MM.1S (cell line): ENCODE measurements around the gene SPATA9.
A peak's percentile ranks its signal among the peaks of the same experiment; 100 is the strongest.

Experiments used
- DNase-seq: peaks from one replicate; pipeline ENCODE4 v3.0.0-alpha.2; 2015
- H2AFZ ChIP-seq: fragments of 300-600 bp; sonication (generic); 2 replicates; pipeline ENCODE4 v1.6.0; 2016; ENCODE audit warnings: antibody characterized with exemption, low read length
- H3F3A ChIP-seq: fragments of 300-600 bp; sonication (generic); 2 replicates; pipeline ENCODE4 v1.6.1; 2016; ENCODE audit warnings: mild to moderate bottlenecking, antibody characterized with exemption, low read length, moderate library complexity, mixed read lengths; ENCODE audit not compliant: insufficient read depth
- H3K27ac ChIP-seq: fragments of 300-600 bp; sonication (generic); 2 replicates; pipeline ENCODE4 v1.5.1; 2016; ENCODE audit warnings: mild to moderate bottlenecking, low read length
- H3K27me3 ChIP-seq: fragments of 300-600 bp; sonication (generic); replicated peaks from 2 replicates; pipeline ENCODE4 v1.6.0; 2016; ENCODE audit warnings: low read length; ENCODE audit not compliant: insufficient read depth
- H3K36me3 ChIP-seq: fragments of 300-600 bp; sonication (generic); replicated peaks from 2 replicates; pipeline ENCODE4 v1.6.1; 2016; ENCODE audit warnings: mild to moderate bottlenecking, low read length, mixed read lengths; ENCODE audit not compliant: insufficient read depth
- H3K4me1 ChIP-seq: fragments of 300-600 bp; sonication (generic); 2 replicates; pipeline ENCODE4 v1.6.1; 2016; ENCODE audit warnings: low read length, mixed read lengths
- H3K4me2 ChIP-seq: fragments of 300-600 bp; sonication (generic); 2 replicates; pipeline ENCODE4 v1.6.0; 2016; ENCODE audit warnings: low read depth, low read length
- H3K4me3 ChIP-seq: fragments of 300-600 bp; sonication (generic); 2 replicates; pipeline ENCODE4 v1.5.1; 2016; ENCODE audit warnings: low read length, mixed read lengths
- H3K79me2 ChIP-seq: fragments of 300-600 bp; sonication (generic); 2 replicates; pipeline ENCODE4 v1.6.1; 2016; ENCODE audit warnings: mixed run types, low read length, mixed read lengths
- H3K9ac ChIP-seq: fragments of 300-600 bp; sonication (generic); 2 replicates; pipeline ENCODE4 v1.6.1; 2016; ENCODE audit warnings: low read length, mixed read lengths
- H3K9me2 ChIP-seq: fragments of 300-600 bp; sonication (generic); replicated peaks from 2 replicates; pipeline ENCODE4 v1.6.1; 2016; ENCODE audit warnings: mild to moderate bottlenecking, low read length, mixed read lengths; ENCODE audit not compliant: insufficient read depth
- H3K9me3 ChIP-seq: fragments of 300-600 bp; sonication (generic); replicated peaks from 2 replicates; pipeline ENCODE4 v1.6.1; 2016; ENCODE audit warnings: mild to moderate bottlenecking, low read length, mixed read lengths; ENCODE audit not compliant: insufficient read depth
- H4K20me1 ChIP-seq: fragments of 300-600 bp; sonication (generic); 2 replicates; pipeline ENCODE4 v1.6.1; 2016; ENCODE audit warnings: mild to moderate bottlenecking, low read length, moderate library complexity, mixed read lengths; ENCODE audit not compliant: insufficient read depth
- EZH2 ChIP-seq: fragments of 300-600 bp; sonication (generic); optimal IDR thresholded peaks from 2 replicates; pipeline ENCODE3; 2017; ENCODE audit warnings: low read depth, mild to moderate bottlenecking, antibody characterized with exemption, low read length, mixed read lengths
- EZH2phosphoT487 ChIP-seq: fragments of 300-600 bp; sonication (generic); IDR thresholded peaks from 2 replicates; pipeline ENCODE4 v1.6.1; 2018; ENCODE audit warnings: antibody characterized with exemption, low read length
- TF ChIP-seq, protein P1 (sequence below): fragments of 300-600 bp; sonication (generic); IDR thresholded peaks from 2 replicates; pipeline ENCODE4 v1.5.1; 2016; ENCODE audit warnings: antibody characterized with exemption, low read length, mixed read lengths

The SPATA9 gene

DNA sequence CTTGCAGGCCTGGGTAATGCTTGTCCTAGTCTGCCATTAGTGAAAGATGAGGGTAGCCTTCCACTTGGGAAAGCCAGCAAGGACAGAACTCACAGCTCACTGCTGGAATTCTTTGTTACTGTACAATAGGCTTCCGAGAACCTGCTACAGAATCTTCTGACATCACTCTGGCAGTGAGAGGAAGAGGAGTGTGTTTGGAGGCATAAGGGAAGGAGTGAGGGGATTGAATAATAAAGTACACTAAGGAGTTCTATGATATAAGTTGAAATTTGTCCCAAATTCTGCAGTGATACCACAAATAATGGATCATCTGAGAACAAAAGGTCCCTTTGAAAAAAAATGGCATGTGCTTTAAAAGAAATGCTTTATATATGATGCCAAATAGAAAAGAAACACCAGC is at the start of gene SPATA9:
Gene SPATA9, minus strand, starts transcription at position 101 of the 400 bp plus-strand sequence. CDS start 137 bp downstream, outside the sequence.
- no peaks in the 10 kb centered on the region for H3K36me3 ChIP-seq
- no peaks in the 10 kb centered on the region for H3F3A ChIP-seq
- TF ChIP-seq EZH2 (no peak), EZH2phosphoT487 (no peak)
- TF ChIP-seq, protein P1, sequence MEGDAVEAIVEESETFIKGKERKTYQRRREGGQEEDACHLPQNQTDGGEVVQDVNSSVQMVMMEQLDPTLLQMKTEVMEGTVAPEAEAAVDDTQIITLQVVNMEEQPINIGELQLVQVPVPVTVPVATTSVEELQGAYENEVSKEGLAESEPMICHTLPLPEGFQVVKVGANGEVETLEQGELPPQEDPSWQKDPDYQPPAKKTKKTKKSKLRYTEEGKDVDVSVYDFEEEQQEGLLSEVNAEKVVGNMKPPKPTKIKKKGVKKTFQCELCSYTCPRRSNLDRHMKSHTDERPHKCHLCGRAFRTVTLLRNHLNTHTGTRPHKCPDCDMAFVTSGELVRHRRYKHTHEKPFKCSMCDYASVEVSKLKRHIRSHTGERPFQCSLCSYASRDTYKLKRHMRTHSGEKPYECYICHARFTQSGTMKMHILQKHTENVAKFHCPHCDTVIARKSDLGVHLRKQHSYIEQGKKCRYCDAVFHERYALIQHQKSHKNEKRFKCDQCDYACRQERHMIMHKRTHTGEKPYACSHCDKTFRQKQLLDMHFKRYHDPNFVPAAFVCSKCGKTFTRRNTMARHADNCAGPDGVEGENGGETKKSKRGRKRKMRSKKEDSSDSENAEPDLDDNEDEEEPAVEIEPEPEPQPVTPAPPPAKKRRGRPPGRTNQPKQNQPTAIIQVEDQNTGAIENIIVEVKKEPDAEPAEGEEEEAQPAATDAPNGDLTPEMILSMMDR = no peak
- no peaks in the 10 kb centered on the region for H3K27me3 ChIP-seq
- no peaks in the 10 kb centered on the region for H4K20me1 ChIP-seq
- no peak within 1 kb of the TSS for H3K27ac ChIP-seq
- H3K4me2 ChIP-seq = no peak within 1 kb of the TSS
- no peak within 1 kb of the TSS for H3K9ac ChIP-seq
- H3K9me2 ChIP-seq = no peaks in the 10 kb centered on the region
- no peak within 1 kb of the TSS for H3K4me3 ChIP-seq
- H3K79me2 ChIP-seq = no peaks in the 10 kb centered on the region
- no peak for DNase-seq
- H3K9me3 ChIP-seq = no peaks in the 10 kb centered on the region
- H3K4me1 ChIP-seq = no peaks in the 10 kb centered on the region
- H2AFZ ChIP-seq = no peak within 1 kb of the TSS

- peak overlapping the region; percentile 19; the same call in 1 of the 2 replicates for H3K9ac ChIP-seq
- H3K79me2 ChIP-seq = no peaks in the 10 kb centered on the region
- no peaks in the 10 kb centered on the region for H4K20me1 ChIP-seq
- H3K9me3 ChIP-seq = no peaks in the 10 kb centered on the region
- H3K27ac ChIP-seq = no peak overlapping the region
- peak overlapping the region; percentile 89 for H3K4me2 ChIP-seq
- no peaks in the 10 kb centered on the region for H3K36me3 ChIP-seq
- no peak for DNase-seq
- no peaks in the 10 kb centered on the region for H3K9me2 ChIP-seq
- H3K27me3 ChIP-seq = no peaks in the 10 kb centered on the region
- peaks cover 9% of the 10 kb centered on the region; the same call in 1 of the 2 replicates for H3F3A ChIP-seq
- peak overlapping the region; percentile 64 for H2AFZ ChIP-seq
- TF ChIP-seq EZH2 (no peak), EZH2phosphoT487 (no peak)
- TF ChIP-seq, protein P1 = no peak
- H3K4me1 ChIP-seq = peaks cover 33% of the 10 kb centered on the region
- H3K4me3 ChIP-seq = peak overlapping the region; percentile 85
Observed at GRCh38 chr5:95731571-95732554, 49.1 kb upstream of the SPATA9 start.

GRCh38 chr5:95730730-95731570 is 48.2 kb upstream of the SPATA9 start, which contains the start of gene RHOBTB3:
Gene RHOBTB3 (plus strand): TSS chr5:95731336. CDS start chr5:95731683, 347 bp downstream.
- Histone ChIP-seq H3K4me1 (peaks cover 37% of the 10 kb centered on the region), H3K27me3 (no peaks in the 10 kb centered on the region), H4K20me1 (no peaks in the 10 kb centered on the region), H2AFZ (peak within 1 kb of the TSS; percentile 64), H3F3A (peaks cover 13% of the 10 kb centered on the region), H3K4me2 (peak within 1 kb of the TSS; percentile 89), H3K9me2 (no peaks in the 10 kb centered on the region), H3K9me3 (no peaks in the 10 kb centered on the region), H3K36me3 (no peaks in the 10 kb centered on the region), H3K9ac (peak within 1 kb of the TSS; percentile 56), H3K79me2 (no peaks in the 10 kb centered on the region), H3K4me3 (peak within 1 kb of the TSS; percentile 85), H3K27ac (peak within 1 kb of the TSS; percentile 24; the same call in 1 of the 2 replicates)
- peak; percentile 60 for DNase-seq
- TF ChIP-seq EZH2 = no peak
- TF ChIP-seq, protein P1 = no peak
- TF ChIP-seq EZH2phosphoT487 = no peak
